GM21515 (cell line): ENCODE data around the gene LRRC59.

ENCODE experiments used
- ATAC-seq: cut with Tn5 transposase; IDR thresholded peaks from one replicate; pipeline ENCODE4 v1.9.1; 2021; ENCODE audit not compliant: unreplicated experiment

The LRRC59 gene

GRCh38 chr17:50363217-50364060 lies 33.9 kb downstream of the LRRC59 start:
- ATAC-seq, result no peak

- no peak for ATAC-seq
Observed at GRCh38 chr17:50362661-50363060, 34.7 kb downstream of the LRRC59 start.

- ATAC-seq, result peak; percentile 51
Observed at GRCh38 chr17:50361561-50362480, 35.5 kb downstream of the LRRC59 start.

- ATAC-seq, result no peak
Observed at GRCh38 chr17:50360486-50361115, 36.7 kb downstream of the LRRC59 start.

- no peak for ATAC-seq
Observed at GRCh38 chr17:50359998-50360461, 37.3 kb downstream of the LRRC59 start.

GRCh38 chr17:50359005-50359699 lies 38.2 kb downstream of the LRRC59 start:
- ATAC-seq, result no peak

- no peak for ATAC-seq
Observed at GRCh38 chr17:50358177-50358576, 39.1 kb downstream of the LRRC59 start.

GRCh38 chr17:50356892-50357510 lies 40.3 kb downstream of the LRRC59 start:
- ATAC-seq, result no peak

- no peak for ATAC-seq
Observed at GRCh38 chr17:50356418-50356817, 40.9 kb downstream of the LRRC59 start.

- ATAC-seq, result no peak
Observed at GRCh38 chr17:50355701-50356341, 41.5 kb downstream of the LRRC59 start.

GRCh38 chr17:50355336-50355700 lies 42.0 kb downstream of the LRRC59 start:
- no peak for ATAC-seq

GRCh38 chr17:50354776-50355175 lies 42.5 kb downstream of the LRRC59 start:
- ATAC-seq, result no peak

GRCh38 chr17:50354198-50354597 lies 43.1 kb downstream of the LRRC59 start:
- no peak for ATAC-seq

GRCh38 chr17:50353600-50354195 lies 43.6 kb downstream of the LRRC59 start:
- no peak for ATAC-seq

- ATAC-seq, result no peak
Observed at GRCh38 chr17:50352693-50353599, 44.4 kb downstream of the LRRC59 start.

- no peak for ATAC-seq
Observed at GRCh38 chr17:50352072-50352692, 45.1 kb downstream of the LRRC59 start.

- ATAC-seq, result no peak
Observed at GRCh38 chr17:50350733-50351132, 46.6 kb downstream of the LRRC59 start.

GRCh38 chr17:50349243-50349600 lies 48.1 kb downstream of the LRRC59 start:
- no peak for ATAC-seq
